NCI-H1417 (cell line): ENCODE measurements around the gene SAMD10.
"Not testable (repeated sequence)": the region's sequence is repeated elsewhere in the genome, so short reads cannot be mapped to it uniquely, and the experiment has no call there.

Experiments used
- DNase-seq, 3 experiments: peaks; one replicate each; lab custom pipeline; 2025; lab: John Stamatoyannopoulos, UW

Gene SAMD10

GRCh38 chr20:63968928-63969760 is 10.3 kb downstream of the SAMD10 start:
- DNase-seq = peak in 2 of 3 experiments; percentile 35 to 57

GRCh38 chr20:63968136-63968927 is 11.1 kb downstream of the SAMD10 start:
- DNase-seq = no peak

- DNase-seq = no peak
These were observed 11.9 kb downstream of the SAMD10 start for GRCh38 chr20:63967330-63968135.

- no peak for DNase-seq
These were observed 12.5 kb downstream of the SAMD10 start for GRCh38 chr20:63966944-63967322.

- no peak for DNase-seq
These were observed 13.1 kb downstream of the SAMD10 start for GRCh38 chr20:63966172-63966943.

- DNase-seq = no peak
These were observed 15.0 kb downstream of the SAMD10 start for GRCh38 chr20:63964412-63964811.

- no peak for DNase-seq
These were observed 15.6 kb downstream of the SAMD10 start for GRCh38 chr20:63963784-63964301.

- no peak for DNase-seq
These were observed 16.1 kb downstream of the SAMD10 start for GRCh38 chr20:63963348-63963741.

- DNase-seq = no peak
These were observed 16.8 kb downstream of the SAMD10 start for GRCh38 chr20:63962426-63963347.

- no peak for DNase-seq
These were observed 17.6 kb downstream of the SAMD10 start for GRCh38 chr20:63961664-63962425.

- DNase-seq = not testable (repeated sequence)
These were observed 18.5 kb downstream of the SAMD10 start for GRCh38 chr20:63960654-63961621.

- no peak for DNase-seq
These were observed 19.8 kb downstream of the SAMD10 start for GRCh38 chr20:63959699-63960075.

- DNase-seq = peak in 2 of 3 experiments; percentile 44 to 74
These were observed 20.3 kb downstream of the SAMD10 start for GRCh38 chr20:63958964-63959698.

- DNase-seq = no peak
These were observed 21.0 kb downstream of the SAMD10 start for GRCh38 chr20:63958471-63958870.

- DNase-seq = peak; percentile 81 to 94 (median 94)
These were observed 21.6 kb downstream of the SAMD10 start for GRCh38 chr20:63957690-63958441.

GRCh38 chr20:63957004-63957689 is 22.3 kb downstream of the SAMD10 start:
- DNase-seq = peak; percentile 81 to 94 (median 94)
